Fibroblast of mammary gland (primary cell): ENCODE results near the gene LASP1.
A peak's percentile ranks its signal among the peaks of the same experiment; 100 is the strongest.
"Not testable (repeated sequence)": the region's sequence is repeated elsewhere in the genome, so short reads cannot be mapped to it uniquely, and the experiment has no call there.

Experiments
- DNase-seq: peaks from one replicate; pipeline ENCODE4 v3.0.0-alpha.2; 2010; ENCODE audit warnings: low read depth
- H3K4me3 ChIP-seq: 2 replicates; pipeline ENCODE4 v1.5.1; 2011; ENCODE audit warnings: low read depth, mild to moderate bottlenecking, low read length, moderate library complexity; ENCODE audit not compliant: control insufficient read depth
- CTCF ChIP-seq: conservative IDR thresholded peaks from 2 replicates; pipeline ENCODE4 v1.5.1; 2011; ENCODE audit warnings: low read depth, low read length, inconsistent platforms; ENCODE audit not compliant: control insufficient read depth, insufficient read depth

The LASP1 gene

GRCh38 chr17:38850374-38850773 lies 19.5 kb upstream of the LASP1 start:
- no peak for TF ChIP-seq CTCF
- H3K4me3 ChIP-seq, result peak overlapping the region; percentile 100
- no peak for DNase-seq

GRCh38 chr17:38851434-38851833 lies 18.4 kb upstream of the LASP1 start:
- no peak for TF ChIP-seq CTCF
- peak; percentile 18 for DNase-seq
- peak overlapping the region; percentile 100 for H3K4me3 ChIP-seq

- TF ChIP-seq CTCF, result no peak
- no peak for DNase-seq
- H3K4me3 ChIP-seq, result peak overlapping the region; percentile 100
These were observed 17.0 kb upstream of the LASP1 start for GRCh38 chr17:38852771-38853291.

GRCh38 chr17:38853292-38854219 lies 16.3 kb upstream of the LASP1 start, which contains the start of gene RPL23:
RPL23 (minus strand) TSS chr17:38853721; CDS start chr17:38853710, 11 bp downstream.
- no peak for TF ChIP-seq CTCF
- peak within 1 kb of the TSS; percentile 100 for H3K4me3 ChIP-seq
- peak; percentile 97 for DNase-seq

- peak; percentile 89 for DNase-seq
- H3K4me3 ChIP-seq, result not testable (repeated sequence)
These were observed 14.7 kb upstream of the LASP1 start for GRCh38 chr17:38855101-38855714.

- TF ChIP-seq CTCF, result no peak
- H3K4me3 ChIP-seq, result no peak overlapping the region
- no peak for DNase-seq
These were observed 12.6 kb upstream of the LASP1 start for GRCh38 chr17:38857271-38857670.

- no peak overlapping the region for H3K4me3 ChIP-seq
- DNase-seq, result peak; percentile 74
- no peak for TF ChIP-seq CTCF
These were observed 8.4 kb upstream of the LASP1 start for GRCh38 chr17:38861399-38861843.
